ENCODE measurements around the gene LY6G6F.

The LY6G6F gene

GRCh38 chr6:31725502-31726350 lies 19.1 kb downstream of the LY6G6F start:
- DNase-seq: no peak

DNA sequence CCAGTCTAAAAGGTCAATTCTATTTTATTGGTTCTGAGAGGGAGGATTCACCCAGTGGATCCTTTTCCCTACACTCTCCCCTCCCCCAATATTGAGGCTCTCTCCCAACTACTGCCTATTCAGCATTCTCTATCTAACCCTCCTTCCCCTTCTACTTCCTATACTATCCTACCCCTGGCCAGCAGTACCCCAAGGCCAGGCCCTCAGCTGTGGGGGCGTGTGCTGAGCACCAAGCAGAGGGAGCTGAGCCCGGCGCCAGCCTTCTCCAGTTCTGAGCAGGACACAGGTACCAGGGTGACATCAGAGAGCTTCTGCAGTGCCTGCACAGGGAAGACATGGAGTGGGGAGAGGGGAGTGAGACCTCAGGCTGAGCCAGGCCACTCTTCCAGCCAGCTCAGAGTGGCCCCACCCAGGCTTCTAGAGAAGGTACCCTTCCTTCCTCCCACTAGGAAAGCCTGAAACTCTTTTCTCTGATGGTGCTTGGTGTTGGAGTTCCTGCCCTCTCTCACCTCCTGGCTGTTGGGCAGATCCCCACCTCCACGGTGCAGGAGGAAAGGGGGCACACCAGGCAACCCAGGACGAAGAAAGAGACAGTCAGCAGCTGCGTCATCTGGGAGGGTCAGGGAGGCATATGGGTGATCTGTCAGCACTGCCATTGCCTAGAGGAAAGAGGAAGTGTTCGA lies 20.5 kb downstream of the LY6G6F start:
- no peak for DNase-seq

- DNase-seq: no peak
Measured at GRCh38 chr6:31727717-31728671, 21.3 kb downstream of the LY6G6F start.

- no peak for DNase-seq
Measured at GRCh38 chr6:31728767-31729514, 22.3 kb downstream of the LY6G6F start, which contains the start of gene DDAH2. DDAH2 (minus strand) TSS chr6:31729299; CDS start chr6:31729161, 138 bp downstream.

- DNase-seq: peak; percentile 72
Measured at GRCh38 chr6:31729515-31729978, 22.9 kb downstream of the LY6G6F start.

- peak; percentile 59 for DNase-seq
Measured at GRCh38 chr6:31729979-31730630, 23.4 kb downstream of the LY6G6F start.

GRCh38 chr6:31730631-31731086 lies 24.0 kb downstream of the LY6G6F start:
- DNase-seq: no peak

- no peak for DNase-seq
Measured at GRCh38 chr6:31732029-31732428, 25.4 kb downstream of the LY6G6F start.

- DNase-seq: no peak
Measured at GRCh38 chr6:31733734-31734133, 27.1 kb downstream of the LY6G6F start.

DNA sequence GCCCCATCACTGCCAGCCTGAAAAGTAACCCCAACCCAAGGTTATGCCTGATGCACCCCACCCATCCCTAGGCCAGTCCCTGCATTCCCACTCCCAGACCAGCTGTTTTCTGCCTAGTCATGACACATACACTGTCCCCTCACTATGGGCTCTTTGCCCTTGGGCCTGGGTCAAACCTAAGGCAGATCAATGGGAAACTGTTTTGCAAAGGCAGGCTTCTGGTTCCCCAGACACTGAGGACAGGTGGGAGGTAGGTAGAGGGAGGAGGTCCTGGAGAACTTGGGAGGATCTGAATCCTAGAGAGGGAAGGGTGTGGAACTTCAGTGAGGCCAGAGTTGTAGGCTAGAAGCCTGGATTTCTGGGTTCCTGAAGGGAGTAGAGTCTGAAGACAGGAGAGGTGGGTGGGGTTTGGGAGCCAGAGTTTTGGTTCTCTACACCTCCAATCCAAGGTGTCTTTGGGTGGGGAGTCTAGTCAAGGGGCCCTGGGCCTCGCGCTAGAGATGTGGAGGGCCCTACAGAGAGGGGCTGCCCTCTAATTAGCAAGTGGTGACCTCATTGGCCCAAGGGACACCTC lies 27.7 kb downstream of the LY6G6F start:
- DNase-seq: no peak

GRCh38 chr6:31734821-31735406 lies 28.2 kb downstream of the LY6G6F start:
- no peak for DNase-seq

- peak; percentile 49 for DNase-seq
Measured at GRCh38 chr6:31736021-31736767, 29.5 kb downstream of the LY6G6F start, which contains the start of gene CLIC1. CLIC1 (minus strand) TSS chr6:31736530; CDS start chr6:31736300, 230 bp downstream.

DNA sequence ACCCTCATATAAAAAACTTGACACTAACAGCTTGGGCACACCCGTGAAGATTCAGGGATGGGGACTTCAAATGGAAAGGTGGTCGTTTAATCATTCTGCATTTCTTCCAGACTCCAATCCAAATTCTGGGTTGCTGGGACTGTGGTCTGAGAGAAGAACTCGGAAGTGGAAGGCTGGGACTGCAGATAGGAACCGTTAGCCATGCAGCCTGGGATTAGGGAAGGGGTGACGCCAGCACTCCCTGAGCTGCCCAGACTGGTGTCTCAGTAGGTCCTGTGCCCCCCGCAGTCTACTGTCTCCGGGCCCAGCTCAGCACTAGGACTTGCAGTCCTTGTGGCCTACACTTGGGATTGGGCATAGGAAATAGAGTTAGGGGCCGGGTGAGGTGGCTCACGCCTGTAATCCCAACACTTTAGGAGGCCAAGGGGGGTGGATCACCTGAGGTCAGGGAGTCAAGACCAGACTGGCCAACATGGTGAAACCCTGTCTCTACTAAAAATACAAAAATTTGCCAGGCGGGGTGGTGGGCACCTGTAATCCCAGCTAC lies 30.2 kb downstream of the LY6G6F start:
- no peak for DNase-seq

DNA sequence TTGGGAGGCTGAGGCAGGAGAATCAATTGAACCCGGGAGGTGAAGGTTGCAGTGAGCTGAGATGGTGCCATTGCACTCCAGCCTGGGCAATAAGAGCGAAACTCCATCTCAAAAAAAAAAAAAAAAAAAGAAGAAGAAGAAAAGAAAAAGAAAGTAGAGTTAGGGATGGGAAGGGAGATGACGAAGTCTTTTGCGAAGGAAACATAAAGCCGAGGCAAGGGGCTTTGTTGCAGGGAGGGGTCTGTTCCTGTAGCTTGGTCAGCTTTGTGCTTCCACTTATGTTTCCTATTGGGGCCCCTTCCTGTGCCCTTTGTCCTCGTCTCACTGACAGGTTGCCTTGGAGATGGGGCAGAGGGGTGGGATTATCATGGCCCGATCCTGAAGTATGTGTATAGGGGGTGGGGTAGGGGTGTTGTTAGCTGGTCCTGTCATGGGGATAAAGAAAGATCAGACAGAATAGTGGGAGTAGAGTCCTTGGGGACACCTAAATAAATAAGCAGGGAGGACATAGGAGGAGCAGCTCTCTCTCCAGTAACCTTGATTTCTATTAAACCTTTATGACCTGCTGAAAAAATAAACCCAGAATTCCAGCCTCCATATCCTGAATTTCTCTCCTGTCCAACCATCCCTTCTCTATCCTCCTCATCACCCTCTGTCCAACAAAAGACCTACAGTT lies 30.8 kb downstream of the LY6G6F start:
- no peak for DNase-seq

DNA sequence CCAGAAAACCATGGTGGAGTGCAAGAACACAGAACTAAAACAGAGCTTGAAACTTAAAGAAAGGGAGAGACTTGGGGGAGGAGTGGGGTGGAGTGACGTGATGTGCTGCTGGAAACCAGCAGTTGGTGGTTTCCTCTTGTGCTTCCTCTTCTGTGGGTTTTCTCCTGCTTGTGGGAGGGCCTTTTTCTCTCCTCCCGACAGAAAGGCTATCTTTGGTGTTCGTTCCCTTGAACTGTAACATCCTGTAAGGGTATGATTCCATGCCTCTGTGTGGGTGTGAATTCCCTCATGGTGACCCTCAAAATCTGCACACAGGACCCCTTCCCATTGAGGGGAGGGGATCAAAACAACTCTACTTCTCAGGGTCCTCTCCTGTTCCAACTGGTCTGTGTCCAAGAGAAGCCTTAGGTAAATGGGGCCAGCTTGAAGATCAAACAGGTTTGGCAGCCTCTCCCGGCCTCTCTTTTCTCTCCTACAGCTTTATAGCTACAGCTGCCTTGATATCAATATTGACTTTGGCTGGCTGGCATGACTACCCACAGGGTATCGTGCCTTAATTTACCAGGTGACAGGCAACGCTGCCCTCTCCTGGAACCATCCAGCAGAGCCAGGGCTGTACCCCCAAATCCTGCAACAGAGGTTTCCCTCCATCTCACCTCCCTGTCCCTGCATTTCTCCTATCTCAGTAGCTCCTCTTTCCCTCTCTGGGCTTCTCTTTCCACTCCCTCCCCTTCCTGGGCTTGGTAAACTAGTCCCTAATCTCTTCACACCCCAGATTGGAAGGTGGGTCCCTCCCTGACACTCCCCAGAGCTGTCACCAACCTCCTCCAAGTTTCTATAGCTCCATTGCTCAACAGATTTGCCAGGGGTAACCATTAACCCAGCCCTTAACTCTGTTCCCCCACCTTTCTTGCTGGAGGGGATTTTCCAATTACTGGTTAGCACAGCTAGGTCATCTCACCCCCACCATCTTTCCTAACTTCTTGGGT lies 31.6 kb downstream of the LY6G6F start:
- DNase-seq: no peak

DNA sequence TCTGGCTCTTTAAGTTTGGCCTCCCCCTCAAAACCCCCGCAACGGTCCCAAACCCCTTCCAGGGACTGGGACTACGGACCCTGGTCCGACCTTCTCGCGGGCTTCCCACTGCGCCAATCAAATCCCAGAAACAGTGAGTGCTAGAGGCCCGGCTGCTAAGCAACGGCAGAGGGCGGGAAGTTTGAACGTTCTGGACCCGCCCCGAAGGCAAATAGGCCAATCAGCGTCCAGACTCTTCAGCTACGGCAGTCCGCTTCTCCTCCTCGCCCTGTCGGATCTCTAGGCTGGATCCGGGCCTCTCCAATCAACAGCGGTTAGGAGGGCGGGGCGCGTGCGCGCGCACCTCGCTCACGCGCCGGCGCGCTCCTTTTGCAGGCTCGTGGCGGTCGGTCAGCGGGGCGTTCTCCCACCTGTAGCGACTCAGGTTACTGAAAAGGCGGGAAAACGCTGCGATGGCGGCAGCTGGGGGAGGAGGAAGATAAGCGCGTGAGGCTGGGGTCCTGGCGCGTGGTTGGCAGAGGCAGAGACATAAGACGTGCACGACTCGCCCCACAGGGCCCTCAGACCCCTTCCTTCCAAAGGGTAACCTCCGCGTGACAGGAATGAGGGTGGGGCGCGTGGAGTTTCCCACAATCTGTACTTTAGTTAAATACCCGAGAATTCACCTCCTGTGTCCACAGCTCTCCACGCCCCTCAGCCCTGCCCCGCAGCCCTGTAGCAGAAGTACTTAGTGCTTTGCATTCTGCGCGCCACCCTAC lies 33.2 kb downstream of the LY6G6F start, which contains the start of gene MSH5:
Gene MSH5 (plus strand): TSS at position 367 of the 758 bp plus-strand sequence. CDS start 462 bp downstream, outside the sequence.
- DNase-seq: peak; percentile 93
